ENCODE measurements around the gene INO80C. TPM values are rescaled to one million over a fixed set of nuclear protein-coding genes. Genes with fewer than 3 reads are reported as not detected.

Gene INO80C
- total RNA-seq, 1 experiment from 2014 or later = 51.1 TPM

DNA sequence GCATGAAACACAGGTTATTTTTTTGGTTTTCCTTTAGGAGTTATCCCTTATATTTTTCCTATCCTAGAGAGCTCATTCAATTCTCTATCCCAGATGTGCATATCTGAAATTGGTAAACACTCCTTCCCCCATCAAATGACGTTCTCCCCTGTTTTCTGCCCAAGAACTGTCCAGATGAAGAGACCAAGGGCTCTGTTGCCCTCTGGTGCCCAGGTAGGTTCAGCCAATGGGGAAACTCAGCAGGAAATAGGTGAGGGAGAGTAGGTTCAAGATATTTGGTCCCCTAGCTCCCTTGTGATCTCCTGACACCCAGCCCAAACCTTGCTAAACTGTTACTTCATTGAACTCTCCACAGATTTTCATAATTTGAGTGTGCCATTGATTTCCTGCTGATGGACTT is 14.1 kb upstream of the INO80C start:
- no peak overlapping the region for H3K56ac ChIP-seq (ENCODE audit: insufficient read length, low read depth, low read length)
- H3K79me1 ChIP-seq (ENCODE audit: insufficient read depth, low read depth, low read length, poor library complexity, severe bottlenecking) = no peaks in the 10 kb centered on the region
- H2BK12ac ChIP-seq (ENCODE audit: insufficient read length, low read depth, low read length) = no peak overlapping the region
- H3K4me2 ChIP-seq (ENCODE audit: insufficient read depth, insufficient read length, low read length) = no peak overlapping the region
- Mint-ChIP-seq H3K27me3 (ENCODE audit: low read depth) (no peaks in the 10 kb centered on the region), H3K4me3 (no peak overlapping the region), H3K9me3 (no peaks in the 10 kb centered on the region), H3K4me1 (peaks cover 19 to 31% of the 10 kb centered on the region in 2 experiments), H3K36me3 (ENCODE audit: insufficient read depth in 1 of 3, low read depth in 3 of 3) (no peaks in the 10 kb centered on the region), H3K27ac (no peak overlapping the region)
- no peak overlapping the region for H2BK20ac ChIP-seq (ENCODE audit: low read depth, low read length, poor library complexity, severe bottlenecking)
- no peak overlapping the region for H2BK15ac ChIP-seq (ENCODE audit: low read depth, low read length)
- H3T11ph ChIP-seq (ENCODE audit: low read length) = no peak overlapping the region
- TF ChIP-seq, protein P1, sequence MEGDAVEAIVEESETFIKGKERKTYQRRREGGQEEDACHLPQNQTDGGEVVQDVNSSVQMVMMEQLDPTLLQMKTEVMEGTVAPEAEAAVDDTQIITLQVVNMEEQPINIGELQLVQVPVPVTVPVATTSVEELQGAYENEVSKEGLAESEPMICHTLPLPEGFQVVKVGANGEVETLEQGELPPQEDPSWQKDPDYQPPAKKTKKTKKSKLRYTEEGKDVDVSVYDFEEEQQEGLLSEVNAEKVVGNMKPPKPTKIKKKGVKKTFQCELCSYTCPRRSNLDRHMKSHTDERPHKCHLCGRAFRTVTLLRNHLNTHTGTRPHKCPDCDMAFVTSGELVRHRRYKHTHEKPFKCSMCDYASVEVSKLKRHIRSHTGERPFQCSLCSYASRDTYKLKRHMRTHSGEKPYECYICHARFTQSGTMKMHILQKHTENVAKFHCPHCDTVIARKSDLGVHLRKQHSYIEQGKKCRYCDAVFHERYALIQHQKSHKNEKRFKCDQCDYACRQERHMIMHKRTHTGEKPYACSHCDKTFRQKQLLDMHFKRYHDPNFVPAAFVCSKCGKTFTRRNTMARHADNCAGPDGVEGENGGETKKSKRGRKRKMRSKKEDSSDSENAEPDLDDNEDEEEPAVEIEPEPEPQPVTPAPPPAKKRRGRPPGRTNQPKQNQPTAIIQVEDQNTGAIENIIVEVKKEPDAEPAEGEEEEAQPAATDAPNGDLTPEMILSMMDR (conservative IDR thresholded peaks at IDR 0.05) = peak; percentile 50; the same call in 2 of the 3 replicates
- no peak overlapping the region for H3K9ac ChIP-seq (ENCODE audit: extremely low read depth, insufficient read length, low read length)
- DNase-seq = no peak
- H3K23ac ChIP-seq (ENCODE audit: insufficient read length, low read depth, low read length) = no peak overlapping the region
- H2AK5ac ChIP-seq (ENCODE audit: insufficient read length, low read length) = no peak overlapping the region
- no peak overlapping the region for H4K8ac ChIP-seq (replicated peaks; ENCODE audit: insufficient read length, low read depth, low read length)
- no peak overlapping the region for H3K4ac ChIP-seq (ENCODE audit: low read depth, low read length)
- no CpG with 5 or more reads among the region's 1 CpG for WGBS (ENCODE audit: extremely low coverage, insufficient read length, low lambda C conversion rate)
- H2BK5ac ChIP-seq (ENCODE audit: insufficient read length, low read length) = no peak overlapping the region
- H3K4me1 ChIP-seq (ENCODE audit: insufficient read depth, low read length) = no peaks in the 10 kb centered on the region; the same call in 1 of the 2 replicates
- no peak overlapping the region for H2AFZ ChIP-seq (ENCODE audit: low read length)
- H3K27me3 ChIP-seq (ENCODE audit: insufficient read depth, low read length) = no peaks in the 10 kb centered on the region
- H4K20me1 ChIP-seq (ENCODE audit: control insufficient read depth, insufficient read depth, insufficient read length) = no peaks in the 10 kb centered on the region
- H3K14ac ChIP-seq (ENCODE audit: insufficient read depth, low read length) = no peak overlapping the region
- no peaks in the 10 kb centered on the region for H3K79me2 ChIP-seq (ENCODE audit: insufficient read depth, low read length)
- no peak overlapping the region for H4K5ac ChIP-seq (ENCODE audit: insufficient read length, low read depth, low read length)
- no peak overlapping the region for H3K27ac ChIP-seq (ENCODE audit: insufficient read length, low read depth, low read length)
- H3K18ac ChIP-seq (ENCODE audit: insufficient read length, low read depth, low read length) = no peak overlapping the region
- no peak overlapping the region for H2BK120ac ChIP-seq (ENCODE audit: low read depth, low read length, poor library complexity, severe bottlenecking)
- no peaks in the 10 kb centered on the region for H3K23me2 ChIP-seq (ENCODE audit: insufficient read length, low read depth, low read length, poor library complexity, severe bottlenecking)
- no peak overlapping the region for H4K91ac ChIP-seq (ENCODE audit: insufficient read length, low read depth, low read length)
- H3K9me3 ChIP-seq (ENCODE audit: control insufficient read depth, low read depth, low read length) = no peaks in the 10 kb centered on the region
